ENCODE data around the gene ISLR2. TPM values are rescaled to one million over a fixed set of nuclear protein-coding genes. Genes with fewer than 3 reads are reported as not detected.

ISLR2 gene
- total and polyA plus RNA-seq, 8 donors = 1.3 to 8.4 (median 6.8) TPM

DNA sequence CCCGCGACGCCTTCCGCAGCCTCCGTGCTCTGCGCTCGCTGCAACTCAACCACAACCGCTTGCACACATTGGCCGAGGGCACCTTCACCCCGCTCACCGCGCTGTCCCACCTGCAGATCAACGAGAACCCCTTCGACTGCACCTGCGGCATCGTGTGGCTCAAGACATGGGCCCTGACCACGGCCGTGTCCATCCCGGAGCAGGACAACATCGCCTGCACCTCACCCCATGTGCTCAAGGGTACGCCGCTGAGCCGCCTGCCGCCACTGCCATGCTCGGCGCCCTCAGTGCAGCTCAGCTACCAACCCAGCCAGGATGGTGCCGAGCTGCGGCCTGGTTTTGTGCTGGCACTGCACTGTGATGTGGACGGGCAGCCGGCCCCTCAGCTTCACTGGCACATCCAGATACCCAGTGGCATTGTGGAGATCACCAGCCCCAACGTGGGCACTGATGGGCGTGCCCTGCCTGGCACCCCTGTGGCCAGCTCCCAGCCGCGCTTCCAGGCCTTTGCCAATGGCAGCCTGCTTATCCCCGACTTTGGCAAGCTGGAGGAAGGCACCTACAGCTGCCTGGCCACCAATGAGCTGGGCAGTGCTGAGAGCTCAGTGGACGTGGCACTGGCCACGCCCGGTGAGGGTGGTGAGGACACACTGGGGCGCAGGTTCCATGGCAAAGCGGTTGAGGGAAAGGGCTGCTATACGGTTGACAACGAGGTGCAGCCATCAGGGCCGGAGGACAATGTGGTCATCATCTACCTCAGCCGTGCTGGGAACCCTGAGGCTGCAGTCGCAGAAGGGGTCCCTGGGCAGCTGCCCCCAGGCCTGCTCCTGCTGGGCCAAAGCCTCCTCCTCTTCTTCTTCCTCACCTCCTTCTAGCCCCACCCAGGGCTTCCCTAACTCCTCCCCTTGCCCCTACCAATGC lies 45.1 kb downstream of the ISLR2 start:
- no peak overlapping the region for H3K4me3 ChIP-seq
- H3K27me3 ChIP-seq = no peaks in the 10 kb centered on the region
- no peaks in the 10 kb centered on the region for H3K36me3 ChIP-seq
- TF ChIP-seq, protein P1, sequence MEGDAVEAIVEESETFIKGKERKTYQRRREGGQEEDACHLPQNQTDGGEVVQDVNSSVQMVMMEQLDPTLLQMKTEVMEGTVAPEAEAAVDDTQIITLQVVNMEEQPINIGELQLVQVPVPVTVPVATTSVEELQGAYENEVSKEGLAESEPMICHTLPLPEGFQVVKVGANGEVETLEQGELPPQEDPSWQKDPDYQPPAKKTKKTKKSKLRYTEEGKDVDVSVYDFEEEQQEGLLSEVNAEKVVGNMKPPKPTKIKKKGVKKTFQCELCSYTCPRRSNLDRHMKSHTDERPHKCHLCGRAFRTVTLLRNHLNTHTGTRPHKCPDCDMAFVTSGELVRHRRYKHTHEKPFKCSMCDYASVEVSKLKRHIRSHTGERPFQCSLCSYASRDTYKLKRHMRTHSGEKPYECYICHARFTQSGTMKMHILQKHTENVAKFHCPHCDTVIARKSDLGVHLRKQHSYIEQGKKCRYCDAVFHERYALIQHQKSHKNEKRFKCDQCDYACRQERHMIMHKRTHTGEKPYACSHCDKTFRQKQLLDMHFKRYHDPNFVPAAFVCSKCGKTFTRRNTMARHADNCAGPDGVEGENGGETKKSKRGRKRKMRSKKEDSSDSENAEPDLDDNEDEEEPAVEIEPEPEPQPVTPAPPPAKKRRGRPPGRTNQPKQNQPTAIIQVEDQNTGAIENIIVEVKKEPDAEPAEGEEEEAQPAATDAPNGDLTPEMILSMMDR (IDR thresholded peaks at IDR 0.05) = no peak
- no peaks in the 10 kb centered on the region for H3K9me3 ChIP-seq
- no peak for ATAC-seq
- H3K4me1 ChIP-seq = peaks cover 8% of the 10 kb centered on the region in 2 donors
- peak in 1 of 4 donors; percentile 29 for DNase-seq
- intact Hi-C loops (cut with DNase I) = no loop called here
- no peak overlapping the region for H3K27ac ChIP-seq

DNA sequence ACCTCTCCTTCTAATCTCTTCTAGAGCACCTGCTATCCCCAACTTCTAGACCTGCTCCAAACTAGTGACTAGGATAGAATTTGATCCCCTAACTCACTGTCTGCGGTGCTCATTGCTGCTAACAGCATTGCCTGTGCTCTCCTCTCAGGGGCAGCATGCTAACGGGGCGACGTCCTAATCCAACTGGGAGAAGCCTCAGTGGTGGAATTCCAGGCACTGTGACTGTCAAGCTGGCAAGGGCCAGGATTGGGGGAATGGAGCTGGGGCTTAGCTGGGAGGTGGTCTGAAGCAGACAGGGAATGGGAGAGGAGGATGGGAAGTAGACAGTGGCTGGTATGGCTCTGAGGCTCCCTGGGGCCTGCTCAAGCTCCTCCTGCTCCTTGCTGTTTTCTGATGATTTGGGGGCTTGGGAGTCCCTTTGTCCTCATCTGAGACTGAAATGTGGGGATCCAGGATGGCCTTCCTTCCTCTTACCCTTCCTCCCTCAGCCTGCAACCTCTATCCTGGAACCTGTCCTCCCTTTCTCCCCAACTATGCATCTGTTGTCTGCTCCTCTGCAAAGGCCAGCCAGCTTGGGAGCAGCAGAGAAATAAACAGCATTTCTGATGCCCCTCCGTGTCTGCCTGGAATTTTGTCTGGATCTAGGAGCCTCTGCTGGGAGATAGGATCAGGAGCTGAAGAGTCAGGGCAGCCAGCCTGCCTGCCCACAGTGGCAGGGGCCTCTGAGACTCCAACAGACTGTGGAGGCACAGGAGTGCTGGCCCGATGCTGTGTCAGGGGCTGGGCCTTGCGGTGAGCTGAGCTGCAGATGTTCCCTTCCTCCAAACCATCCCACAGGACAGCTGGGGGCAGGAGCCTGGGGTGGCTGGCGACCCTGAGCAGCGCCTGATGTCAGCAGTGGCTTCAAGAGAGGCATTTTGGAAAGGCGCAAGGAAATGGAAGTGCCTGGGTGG lies 46.2 kb downstream of the ISLR2 start:
- TF ChIP-seq, protein P1 (IDR thresholded peaks at IDR 0.05) = no peak
- Histone ChIP-seq H3K27me3 (no peaks in the 10 kb centered on the region), H3K4me1 (peaks cover 8 to 12% of the 10 kb centered on the region in 2 donors), H3K4me3 (no peak overlapping the region), H3K9me3 (no peaks in the 10 kb centered on the region), H3K36me3 (no peaks in the 10 kb centered on the region), H3K27ac (no peak overlapping the region)
- ATAC-seq = no peak
- intact Hi-C loops (cut with DNase I) = no loop called here
- DNase-seq = peak in 1 of 4 donors; percentile 25

DNA sequence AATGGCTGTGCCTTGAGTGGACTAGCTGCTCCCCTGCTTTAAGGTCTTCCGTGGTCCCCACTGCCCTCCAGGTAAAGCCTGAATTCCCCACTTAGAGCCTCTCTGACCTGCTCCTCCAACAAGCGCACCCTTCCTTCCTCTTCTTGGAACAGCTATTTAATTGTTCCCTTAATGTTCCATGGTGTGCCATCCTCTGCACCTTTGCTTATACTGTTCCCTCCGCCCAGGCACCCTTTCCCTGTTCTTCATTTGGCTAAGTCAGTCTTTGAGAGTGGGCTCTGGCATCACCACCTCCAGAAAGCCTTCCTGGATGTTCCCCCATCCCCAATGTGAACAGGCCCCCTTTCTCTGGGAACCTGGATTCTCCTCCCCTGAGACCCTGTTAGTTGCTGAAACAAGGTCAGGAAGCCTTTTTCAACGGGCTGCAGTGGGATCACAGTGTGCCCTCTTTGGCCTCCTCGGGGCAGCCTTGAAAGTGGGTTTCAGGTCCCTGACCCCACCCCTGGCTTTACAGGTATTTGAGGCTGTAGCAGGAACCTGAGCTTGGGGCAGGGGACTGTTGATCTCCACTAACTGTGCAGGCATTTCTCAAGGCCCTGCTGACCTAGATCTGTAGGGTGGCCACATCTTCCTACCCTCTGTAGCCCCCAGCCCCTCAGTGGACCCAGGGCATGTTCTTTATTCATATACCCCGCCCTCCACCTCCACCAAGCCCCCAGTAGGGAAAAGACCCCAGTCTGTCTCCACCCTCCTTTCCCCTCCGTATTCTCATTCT lies 48.1 kb downstream of the ISLR2 start:
- Histone ChIP-seq H3K36me3 (no peaks in the 10 kb centered on the region), H3K4me3 (no peak overlapping the region), H3K9me3 (no peaks in the 10 kb centered on the region), H3K27ac (peak overlapping the region in 1 of 2 donors; percentile 55), H3K27me3 (no peaks in the 10 kb centered on the region), H3K4me1 (peaks cover 7 to 8% of the 10 kb centered on the region in 2 donors)
- intact Hi-C loops (cut with DNase I) = no loop called here
- peak in 1 of 4 donors; percentile 17 for DNase-seq
- ATAC-seq = no peak
- TF ChIP-seq, protein P1 (IDR thresholded peaks at IDR 0.05) = no peak

DNA sequence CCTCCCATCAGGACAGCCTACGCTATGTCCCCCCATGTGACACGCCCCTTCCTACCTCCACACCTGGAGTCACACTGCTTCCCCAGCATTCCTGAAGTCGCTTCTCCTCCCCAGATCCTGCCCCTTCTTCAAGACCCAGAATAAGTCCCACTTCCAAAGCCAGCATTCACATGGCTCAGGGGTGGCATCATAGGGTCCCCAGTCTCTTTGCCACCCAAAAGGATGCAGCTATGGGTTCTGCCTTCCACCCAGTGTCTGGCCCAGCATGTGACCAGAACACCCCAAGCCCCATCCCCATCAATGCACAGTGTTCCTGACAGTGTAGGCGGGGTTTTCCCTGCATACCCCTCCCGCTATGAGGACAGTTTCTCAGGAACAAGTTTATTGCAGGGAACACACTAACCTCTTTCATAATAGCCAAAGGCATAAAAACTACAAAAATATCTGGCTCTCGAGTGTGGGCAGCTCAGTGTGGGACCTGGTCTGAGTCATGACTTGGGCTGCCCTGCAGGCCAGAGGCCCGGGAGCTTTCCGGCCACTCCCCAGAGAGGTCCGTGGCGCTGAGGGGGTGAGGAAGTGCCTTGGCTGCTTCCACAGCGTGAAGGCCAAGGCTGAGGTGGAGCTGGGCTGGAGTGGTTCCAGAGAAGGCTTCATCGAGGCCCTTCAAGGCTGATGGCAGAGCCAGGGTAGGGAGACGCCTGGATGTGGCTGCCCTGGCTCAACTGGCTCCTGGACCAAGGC lies 48.9 kb downstream of the ISLR2 start:
- Histone ChIP-seq H3K9me3 (no peaks in the 10 kb centered on the region), H3K36me3 (no peaks in the 10 kb centered on the region), H3K27me3 (no peaks in the 10 kb centered on the region), H3K4me3 (no peak overlapping the region), H3K4me1 (peaks cover 4 to 8% of the 10 kb centered on the region in 2 donors), H3K27ac (peak overlapping the region; percentile 44 to 55)
- intact Hi-C loops (cut with DNase I) = no loop called here
- TF ChIP-seq, protein P1 (IDR thresholded peaks at IDR 0.05) = no peak
- DNase-seq (peak in 2 of 4 donors; percentile 34 to 62), ATAC-seq (peak; percentile 78)

Data from left lung (tissue), 10 donors.